Measurements from ENCODE around the gene SHISAL1.

SHISAL1 gene

GRCh38 chr22:44291265-44291664 lies 21.5 kb downstream of the SHISAL1 start:
- H3K4me3 Mint-ChIP-seq: no peak overlapping the region
- ATAC-seq (no peak), DNase-seq (no peak)
- H3K9me3 Mint-ChIP-seq: peaks cover 7% of the 10 kb centered on the region
- no peaks in the 10 kb centered on the region for H3K4me1 Mint-ChIP-seq
- peaks cover 2% of the 10 kb centered on the region for H3K27me3 Mint-ChIP-seq
- H3K27ac Mint-ChIP-seq: no peak overlapping the region
- H3K36me3 Mint-ChIP-seq (ENCODE audit: low read depth): no peaks in the 10 kb centered on the region

DNA sequence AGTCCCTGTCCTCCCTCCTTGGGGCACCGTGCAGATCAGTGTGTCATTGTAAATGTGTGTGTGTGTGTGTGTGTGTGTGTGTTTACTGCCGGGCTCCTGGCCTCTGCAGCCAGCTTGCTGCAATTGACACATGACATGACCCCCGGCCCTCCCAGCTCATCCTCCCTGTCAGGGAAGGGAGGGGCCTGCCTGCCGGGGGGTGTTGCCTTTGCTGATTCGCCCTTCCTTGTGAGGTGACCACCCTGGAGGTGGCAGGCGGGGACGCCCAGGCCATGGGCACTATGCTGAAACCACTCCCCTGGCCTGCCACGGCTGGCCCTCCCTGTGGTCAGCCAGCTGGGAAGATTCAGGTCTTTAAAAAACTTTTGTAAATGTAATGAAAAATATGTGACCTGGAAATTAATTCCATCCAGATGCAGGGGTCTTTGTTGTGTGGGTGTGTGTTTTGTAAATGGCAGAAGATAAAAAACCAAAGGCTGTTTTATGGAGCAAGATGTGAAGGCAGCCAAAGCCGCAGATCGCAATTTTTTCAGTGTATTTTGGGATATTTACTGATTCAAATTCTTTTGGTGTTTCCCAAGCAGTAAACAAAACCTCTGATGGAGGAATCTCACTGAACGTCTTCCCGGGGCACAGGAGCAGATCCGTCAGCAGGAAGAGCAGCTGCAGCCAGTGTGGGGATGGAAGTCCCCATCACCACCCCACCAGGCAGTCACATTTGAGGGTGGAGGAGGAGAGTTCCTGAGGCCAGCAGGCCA lies 23.2 kb downstream of the SHISAL1 start:
- no peak for ATAC-seq
- peaks cover 7% of the 10 kb centered on the region for H3K9me3 Mint-ChIP-seq
- no peak for DNase-seq
- no peak overlapping the region for H3K4me3 Mint-ChIP-seq
- no peaks in the 10 kb centered on the region for H3K4me1 Mint-ChIP-seq
- no peak overlapping the region for H3K27ac Mint-ChIP-seq
- H3K27me3 Mint-ChIP-seq: peaks cover 2% of the 10 kb centered on the region
- no peaks in the 10 kb centered on the region for H3K36me3 Mint-ChIP-seq (ENCODE audit: low read depth)

DNA sequence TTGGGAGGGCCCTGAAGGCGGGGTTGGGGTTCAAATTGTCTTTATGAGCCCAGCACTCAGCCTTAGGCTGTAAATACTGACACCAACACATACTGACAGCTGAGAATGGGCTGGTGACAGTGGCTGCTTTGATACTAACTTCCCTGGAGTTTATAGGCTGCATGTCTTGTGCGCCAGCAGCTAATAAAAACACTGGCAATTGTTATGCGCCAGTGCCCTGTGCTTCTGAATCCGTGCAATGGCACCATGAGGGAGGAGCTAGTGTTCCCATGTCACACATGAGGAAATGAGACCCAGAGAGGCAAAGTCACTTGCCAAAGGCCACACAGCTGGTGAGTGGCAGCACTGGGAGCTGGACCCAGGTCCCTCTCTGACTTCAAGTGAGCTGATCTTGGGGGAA lies 23.8 kb downstream of the SHISAL1 start:
- Mint-ChIP-seq H3K9me3 (peaks cover under 1% of the 10 kb centered on the region), H3K36me3 (ENCODE audit: low read depth) (no peaks in the 10 kb centered on the region), H3K4me3 (no peak overlapping the region), H3K27ac (no peak overlapping the region), H3K4me1 (no peaks in the 10 kb centered on the region), H3K27me3 (peaks cover 2% of the 10 kb centered on the region)
- ATAC-seq: no peak
- DNase-seq: no peak

GRCh38 chr22:44287741-44288140 lies 25.0 kb downstream of the SHISAL1 start:
- H3K4me3 Mint-ChIP-seq: no peak overlapping the region
- no peaks in the 10 kb centered on the region for H3K4me1 Mint-ChIP-seq
- no peak overlapping the region for H3K27ac Mint-ChIP-seq
- H3K27me3 Mint-ChIP-seq: peaks cover 2% of the 10 kb centered on the region
- DNase-seq: no peak
- H3K9me3 Mint-ChIP-seq: no peaks in the 10 kb centered on the region
- ATAC-seq: no peak
- H3K36me3 Mint-ChIP-seq (ENCODE audit: low read depth): no peaks in the 10 kb centered on the region

- H3K4me1 Mint-ChIP-seq: no peaks in the 10 kb centered on the region
- H3K27ac Mint-ChIP-seq: no peak overlapping the region
- H3K36me3 Mint-ChIP-seq (ENCODE audit: low read depth): no peaks in the 10 kb centered on the region
- ATAC-seq: no peak
- peaks cover 2% of the 10 kb centered on the region for H3K27me3 Mint-ChIP-seq
- no peak for DNase-seq
- no peak overlapping the region for H3K4me3 Mint-ChIP-seq
- H3K9me3 Mint-ChIP-seq: no peaks in the 10 kb centered on the region
Measured at GRCh38 chr22:44287121-44287693, 25.5 kb downstream of the SHISAL1 start.

GRCh38 chr22:44286646-44287045 lies 26.1 kb downstream of the SHISAL1 start:
- DNase-seq (no peak), ATAC-seq (no peak)
- no peak overlapping the region for H3K27ac Mint-ChIP-seq
- H3K27me3 Mint-ChIP-seq: peaks cover 2% of the 10 kb centered on the region
- no peaks in the 10 kb centered on the region for H3K4me1 Mint-ChIP-seq
- H3K9me3 Mint-ChIP-seq: no peaks in the 10 kb centered on the region
- H3K4me3 Mint-ChIP-seq: no peak overlapping the region
- no peaks in the 10 kb centered on the region for H3K36me3 Mint-ChIP-seq (ENCODE audit: low read depth)

GRCh38 chr22:44284711-44285110 lies 28.0 kb downstream of the SHISAL1 start:
- ATAC-seq: peak; percentile 6
- Mint-ChIP-seq H3K36me3 (ENCODE audit: low read depth) (no peaks in the 10 kb centered on the region), H3K27me3 (no peaks in the 10 kb centered on the region), H3K27ac (no peak overlapping the region), H3K9me3 (no peaks in the 10 kb centered on the region), H3K4me3 (no peak overlapping the region), H3K4me1 (no peaks in the 10 kb centered on the region)
- no peak for DNase-seq

DNA sequence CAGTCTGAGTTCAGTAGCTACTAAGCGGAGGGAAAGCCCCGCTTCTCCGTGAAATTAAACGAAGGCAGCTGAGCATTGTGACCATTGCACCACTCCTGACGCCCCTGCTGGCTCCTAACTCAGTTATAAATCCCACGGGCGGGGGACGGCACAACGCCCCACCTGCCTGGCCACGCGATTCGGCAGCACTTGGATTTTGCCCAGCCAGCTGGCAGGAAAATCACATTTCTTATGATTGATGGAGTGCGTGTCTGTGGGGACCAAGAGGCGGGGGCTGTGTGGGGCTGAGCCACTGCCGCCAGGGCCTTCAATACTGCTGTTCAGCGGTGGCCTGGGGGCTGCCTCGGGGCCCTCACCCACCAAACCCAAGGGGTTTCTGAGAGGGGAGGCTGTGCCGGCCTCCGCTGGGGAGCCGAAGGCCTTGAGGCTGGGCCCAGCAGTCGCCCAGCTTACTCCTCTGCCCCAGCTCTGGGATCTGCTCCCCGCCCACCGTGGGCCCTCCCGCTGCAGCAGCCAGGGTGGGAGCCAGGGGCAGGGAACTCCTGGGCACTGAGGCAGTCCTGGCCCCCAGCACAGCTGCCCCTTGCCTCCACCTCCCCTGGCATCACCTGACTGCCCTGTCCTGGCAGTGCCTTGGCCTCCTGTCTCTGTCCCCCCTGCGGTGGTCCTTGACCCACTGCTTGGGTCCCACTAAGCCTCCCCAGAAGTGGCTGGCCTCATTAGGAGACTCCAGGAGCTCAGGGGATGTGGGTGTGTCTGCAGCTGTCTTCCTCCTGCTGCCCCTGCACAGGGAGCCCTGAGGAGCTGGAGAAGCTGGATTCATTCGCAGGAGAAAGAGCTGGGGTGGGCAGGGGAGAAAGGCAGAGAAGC lies 30.7 kb downstream of the SHISAL1 start:
- ATAC-seq (no peak), DNase-seq (no peak)
- no peaks in the 10 kb centered on the region for H3K9me3 Mint-ChIP-seq
- no peak overlapping the region for H3K27ac Mint-ChIP-seq
- H3K4me3 Mint-ChIP-seq: no peak overlapping the region
- no peaks in the 10 kb centered on the region for H3K4me1 Mint-ChIP-seq
- H3K27me3 Mint-ChIP-seq: peaks cover 2% of the 10 kb centered on the region
- H3K36me3 Mint-ChIP-seq (ENCODE audit: low read depth): no peaks in the 10 kb centered on the region

DNA sequence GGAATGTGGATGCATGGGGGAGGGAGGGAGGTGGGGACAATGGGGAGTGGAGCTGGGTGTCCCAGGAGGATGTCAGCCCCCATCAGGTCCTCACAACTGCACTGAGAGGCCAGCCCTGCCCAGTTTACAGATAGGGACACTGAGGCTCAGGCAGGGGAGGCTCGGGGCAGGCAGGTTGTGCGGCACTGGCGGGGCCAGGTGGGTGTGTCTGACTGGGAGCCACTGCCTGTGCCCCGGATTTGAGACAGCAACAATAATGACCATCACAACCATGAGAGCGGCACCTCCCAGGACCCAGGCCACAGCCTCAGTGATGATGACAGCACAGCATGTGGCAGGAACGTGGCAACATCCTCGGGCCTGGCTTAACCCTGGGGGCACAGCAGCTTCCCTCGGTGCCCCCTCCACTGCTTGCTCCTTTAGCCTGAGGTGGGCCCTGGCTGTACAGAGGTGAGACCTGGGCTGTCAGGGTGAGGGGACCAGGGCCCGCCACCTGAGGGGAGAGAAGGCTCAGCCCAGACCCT lies 32.0 kb downstream of the SHISAL1 start:
- H3K27ac Mint-ChIP-seq: no peak overlapping the region
- peaks cover 8% of the 10 kb centered on the region for H3K27me3 Mint-ChIP-seq
- no peaks in the 10 kb centered on the region for H3K9me3 Mint-ChIP-seq
- H3K4me1 Mint-ChIP-seq: no peaks in the 10 kb centered on the region
- H3K36me3 Mint-ChIP-seq (ENCODE audit: low read depth): no peaks in the 10 kb centered on the region
- DNase-seq (no peak), ATAC-seq (no peak)
- no peak overlapping the region for H3K4me3 Mint-ChIP-seq

- Mint-ChIP-seq H3K27ac (no peak overlapping the region), H3K4me3 (no peak overlapping the region), H3K4me1 (no peaks in the 10 kb centered on the region), H3K36me3 (ENCODE audit: low read depth) (no peaks in the 10 kb centered on the region), H3K9me3 (no peaks in the 10 kb centered on the region), H3K27me3 (peaks cover 8% of the 10 kb centered on the region)
- no peak for ATAC-seq
- DNase-seq: no peak
Measured at GRCh38 chr22:44279069-44279360, 33.7 kb downstream of the SHISAL1 start.

- Mint-ChIP-seq H3K27ac (no peak overlapping the region), H3K27me3 (peaks cover 8% of the 10 kb centered on the region), H3K4me1 (no peaks in the 10 kb centered on the region), H3K4me3 (no peak overlapping the region), H3K9me3 (no peaks in the 10 kb centered on the region), H3K36me3 (ENCODE audit: low read depth) (no peaks in the 10 kb centered on the region)
- ATAC-seq (no peak), DNase-seq (no peak)
Measured at GRCh38 chr22:44278243-44279068, 34.3 kb downstream of the SHISAL1 start.

- H3K4me1 Mint-ChIP-seq: no peaks in the 10 kb centered on the region
- no peaks in the 10 kb centered on the region for H3K36me3 Mint-ChIP-seq (ENCODE audit: low read depth)
- H3K9me3 Mint-ChIP-seq: no peaks in the 10 kb centered on the region
- no peak overlapping the region for H3K4me3 Mint-ChIP-seq
- no peak overlapping the region for H3K27ac Mint-ChIP-seq
- no peak for DNase-seq
- peaks cover 8% of the 10 kb centered on the region for H3K27me3 Mint-ChIP-seq
- ATAC-seq: no peak
Measured at GRCh38 chr22:44277386-44278135, 35.2 kb downstream of the SHISAL1 start.

- H3K9me3 Mint-ChIP-seq: no peaks in the 10 kb centered on the region
- DNase-seq (no peak), ATAC-seq (no peak)
- no peak overlapping the region for H3K27ac Mint-ChIP-seq
- no peaks in the 10 kb centered on the region for H3K36me3 Mint-ChIP-seq (ENCODE audit: low read depth)
- no peak overlapping the region for H3K4me3 Mint-ChIP-seq
- peaks cover 8% of the 10 kb centered on the region for H3K27me3 Mint-ChIP-seq
- H3K4me1 Mint-ChIP-seq: no peaks in the 10 kb centered on the region
Measured at GRCh38 chr22:44276706-44277356, 35.9 kb downstream of the SHISAL1 start.

Measured in activated naive CD8-positive, alpha-beta T cell treated with anti-CD3 and anti-CD28 coated beads, Interleukin-2, amount 50 U/mL, for 24 hours (primary cell).